GM23338 (cell line): Measurements from ENCODE around the gene ZNF670. TPM values are rescaled to one million over a fixed set of nuclear protein-coding genes. Genes with fewer than 3 reads are reported as not detected.

Experiments
- ATAC-seq: fragments of 200-7000 bp; cut with Tn5 transposase; 3 replicates; pipeline ENCODE4 v1.9.1; 2020
- DNase-seq: peaks from one replicate; pipeline ENCODE4 v3.0.0-alpha.2; 2015; ENCODE audit warnings: low spot score
- H2AFZ ChIP-seq: fragments of 200-600 bp; sonication (generic); 2 replicates; pipeline ENCODE4 v1.8.0; 2016; ENCODE audit warnings: antibody characterized with exemption, mild to moderate bottlenecking, moderate library complexity
- H3F3A ChIP-seq: fragments of 200-600 bp; sonication (generic); replicated peaks from 2 replicates; pipeline ENCODE4 v1.8.0; 2017; ENCODE audit warnings: antibody characterized with exemption, mixed run types, low read depth
- H3K27ac ChIP-seq: fragments of 200-600 bp; sonication (generic); 2 replicates; pipeline ENCODE4 v1.6.1; 2016; ENCODE audit warnings: low read depth
- H3K27me3 ChIP-seq: fragments of 200-600 bp; sonication (generic); 2 replicates; pipeline ENCODE4 v1.8.0; 2016; ENCODE audit warnings: mild to moderate bottlenecking, mixed run types, moderate library complexity; ENCODE audit not compliant: insufficient read depth
- H3K36me3 ChIP-seq: fragments of 200-600 bp; sonication (generic); 2 replicates; pipeline ENCODE4 v1.8.0; 2016; ENCODE audit warnings: mild to moderate bottlenecking; ENCODE audit not compliant: insufficient read depth
- H3K4me1 ChIP-seq: fragments of 200-600 bp; sonication (generic); 2 replicates; pipeline ENCODE4 v1.8.0; 2016; ENCODE audit warnings: mild to moderate bottlenecking, moderate library complexity; ENCODE audit not compliant: insufficient read depth
- H3K4me2 ChIP-seq: fragments of 200-600 bp; sonication (generic); 2 replicates; pipeline ENCODE4 v1.7.1; 2017; ENCODE audit warnings: mixed run types
- H3K4me3 ChIP-seq: fragments of 200-600 bp; sonication (generic); 2 replicates; pipeline ENCODE4 v1.6.1; 2016; ENCODE audit warnings: mixed run types
- H3K79me2 ChIP-seq: fragments of 200-600 bp; sonication (generic); replicated peaks from 2 replicates; pipeline ENCODE4 v1.8.0; 2017; ENCODE audit warnings: mild to moderate bottlenecking; ENCODE audit not compliant: insufficient read depth
- H3K9me2 ChIP-seq: fragments of 200-600 bp; sonication (generic); 2 replicates; pipeline ENCODE4 v1.8.0; 2017; ENCODE audit not compliant: insufficient read depth
- H4K20me1 ChIP-seq: fragments of 200-600 bp; sonication (generic); replicated peaks from 2 replicates; pipeline ENCODE4 v1.8.0; 2017; ENCODE audit warnings: mild to moderate bottlenecking; ENCODE audit not compliant: insufficient read depth
- H3K27ac Mint-ChIP-seq: 2 replicates; pipeline ENCODE4 v1.8.0; 2020; ENCODE audit warnings: inconsistent platforms, mild to moderate bottlenecking, moderate library complexity, mixed read lengths
- H3K27me3 Mint-ChIP-seq: 3 replicates; pipeline ENCODE4 v1.8.0; 2022; ENCODE audit warnings: low read depth, mild to moderate bottlenecking, moderate library complexity, mixed read lengths, inconsistent platforms; ENCODE audit not compliant: insufficient read depth, poor library complexity
- H3K36me3 Mint-ChIP-seq: 3 replicates; pipeline ENCODE4 v1.8.0; 2021; ENCODE audit warnings: low read depth, mild to moderate bottlenecking, inconsistent platforms, moderate library complexity, mixed read lengths
- H3K4me1 Mint-ChIP-seq: 3 replicates; pipeline ENCODE4 v1.8.0; 2020; ENCODE audit warnings: mild to moderate bottlenecking, inconsistent platforms, mixed read lengths
- H3K4me3 Mint-ChIP-seq: 3 replicates; pipeline ENCODE4 v1.8.0; 2021; ENCODE audit warnings: moderate library complexity, mild to moderate bottlenecking, inconsistent platforms, mixed read lengths
- H3K9me3 Mint-ChIP-seq: 3 replicates; pipeline ENCODE4 v1.8.0; 2020; ENCODE audit warnings: moderate library complexity, mild to moderate bottlenecking, inconsistent platforms, mixed read lengths
- CREB1 ChIP-seq: fragments of 250-450 bp; sonication (Bioruptor Pico); IDR thresholded peaks from 2 replicates; pipeline ENCODE4 v1.5.0; 2020; ENCODE audit warnings: low read depth, mild to moderate bottlenecking, moderate library complexity
- CTCF ChIP-seq, 2 experiments: fragments of 200-600 bp in 1 of 2; sonication (generic) in 1 of 2; conservative IDR thresholded peaks; 2 replicates each; pipeline versions ENCODE4 v1.5.1 to v1.6.1; 2016 to 2017; ENCODE audit warnings: antibody characterized with exemption in 2 of 2, low read depth in 2 of 2, mild to moderate bottlenecking in 2 of 2, moderate library complexity in 1 of 2
- ETS1 ChIP-seq: IDR thresholded peaks from 2 replicates; pipeline ENCODE4 v1.6.1; 2016; ENCODE audit warnings: antibody characterized with exemption
- EZH2 ChIP-seq: fragments of 200-600 bp; sonication (generic); IDR thresholded peaks from one replicate; pipeline ENCODE4 v1.8.0; 2017; ENCODE audit warnings: antibody characterized with exemption, mild to moderate bottlenecking, low read depth; ENCODE audit not compliant: unreplicated experiment
- EZH2phosphoT487 ChIP-seq: fragments of 200-600 bp; sonication (generic); IDR thresholded peaks from one replicate; pipeline ENCODE4 v1.8.1; 2018; ENCODE audit warnings: antibody characterized with exemption; ENCODE audit not compliant: unreplicated experiment
- JUNB ChIP-seq: IDR thresholded peaks from one replicate; pipeline ENCODE4 v1.6.1; 2016; ENCODE audit warnings: antibody characterized with exemption; ENCODE audit not compliant: unreplicated experiment
- NANOG ChIP-seq: IDR thresholded peaks from 2 replicates; pipeline ENCODE4 v1.6.1; 2016; ENCODE audit warnings: antibody characterized with exemption, borderline replicate concordance
- POLR2AphosphoS5 ChIP-seq: IDR thresholded peaks from 2 replicates; pipeline ENCODE4 v1.6.1; 2016; ENCODE audit warnings: antibody characterized with exemption, low read depth
- REST ChIP-seq: IDR thresholded peaks from one replicate; pipeline ENCODE4 v1.6.1; 2018; ENCODE audit warnings: antibody characterized with exemption; ENCODE audit not compliant: unreplicated experiment
- STAT1 ChIP-seq: IDR thresholded peaks from one replicate; pipeline ENCODE4 v1.6.1; 2016; ENCODE audit warnings: antibody characterized with exemption; ENCODE audit not compliant: unreplicated experiment
- ZNF114 ChIP-seq: fragments of 250-450 bp; sonication (Bioruptor Pico); IDR thresholded peaks from 2 replicates; pipeline ENCODE4 v1.5.0; 2020; ENCODE audit warnings: mild to moderate bottlenecking, moderate library complexity
- ZNF331 ChIP-seq: fragments of 250-450 bp; sonication (Bioruptor Pico); IDR thresholded peaks from 2 replicates; pipeline ENCODE4 v1.5.0; 2020; ENCODE audit warnings: low read depth, mild to moderate bottlenecking, moderate library complexity
- ZNF462 ChIP-seq: fragments of 250-450 bp; sonication (Bioruptor Pico); IDR thresholded peaks from 2 replicates; pipeline ENCODE4 v1.5.0; 2020; ENCODE audit warnings: mild to moderate bottlenecking, moderate library complexity
- polyA plus RNA-seq: library from polyadenylated mRNA; unstranded; fragments of >200 nt; fragmentation: Nextera tagmentation; extraction: Ambion mirVana; gene quantifications from 2 replicates; pipeline ENCODE4 v1.2.1, GENCODE V29; 2016
- total RNA-seq: library from RNA; depleted of rRNA; stranded (reverse); fragments of >200 nt; shearing (Covaris generic); gene quantifications from 2 replicates; pipeline ENCODE4 v1.2.3, GENCODE V29; 2014

The ZNF670 gene
- total and polyA plus RNA-seq, 2 experiments from 2014 or later = 8.0 to 19.3 TPM

- H3K27ac Mint-ChIP-seq = peak overlapping the region; percentile 80
- peaks cover 24% of the 10 kb centered on the region for H3K4me1 Mint-ChIP-seq
Measured at GRCh38 chr1:247104965-247105364, 26.4 kb upstream of the ZNF670 start.

More at GRCh38 chr1:247104965-247105364, 26.4 kb upstream of the ZNF670 start:
- DNase-seq = peak; percentile 35
- Histone ChIP-seq H3K4me3 (peak overlapping the region; percentile 38), H3K36me3 (peaks cover 21% of the 10 kb centered on the region), H3K9me2 (no peaks in the 10 kb centered on the region; the same call in 1 of the 2 replicates), H3K27me3 (peaks cover 12% of the 10 kb centered on the region), H3F3A (peaks cover 11% of the 10 kb centered on the region), H3K79me2 (peaks cover 38% of the 10 kb centered on the region), H3K4me2 (peak overlapping the region; percentile 66), H3K4me1 (peaks cover 28% of the 10 kb centered on the region), H2AFZ (peak overlapping the region; percentile 56; the same call in 1 of the 2 replicates), H4K20me1 (peaks cover 23% of the 10 kb centered on the region), H3K27ac (peak overlapping the region; percentile 46; the same call in 1 of the 2 replicates)
- H3K9me3 Mint-ChIP-seq = peaks cover 20% of the 10 kb centered on the region
- no peak for ATAC-seq
- peaks cover 34% of the 10 kb centered on the region for H3K36me3 Mint-ChIP-seq
- peak overlapping the region; percentile 53 for H3K4me3 Mint-ChIP-seq
- no peak for TF ChIP-seq CREB1 (CRISPR knock-in tag)
- TF ChIP-seq EZH2phosphoT487 = no peak
- no peak for TF ChIP-seq NANOG
- TF ChIP-seq ZNF462 (CRISPR knock-in tag) = no peak
- no peak for TF ChIP-seq REST
- no peak for TF ChIP-seq POLR2AphosphoS5
- TF ChIP-seq CTCF (conservative IDR thresholded peaks at IDR 0.05; ENCODE audit: low read depth in 2 of 2) = no peak
- TF ChIP-seq JUNB = no peak
- no peak for TF ChIP-seq ZNF114 (CRISPR knock-in tag)
- no peak for TF ChIP-seq ETS1
- no peak for TF ChIP-seq EZH2
- no peak for TF ChIP-seq ZNF331 (CRISPR knock-in tag)
- no peak for TF ChIP-seq STAT1
- peaks cover 14% of the 10 kb centered on the region for H3K27me3 Mint-ChIP-seq
